Smooth muscle cell (in vitro differentiated cells): ENCODE data around the gene SEMA7A. TPM values are rescaled to one million over a fixed set of nuclear protein-coding genes. Genes with fewer than 3 reads are reported as not detected.

Experiments
- DNase-seq: peaks from one replicate; lab custom pipeline; 2025; ENCODE audit not compliant: unreplicated experiment; lab: John Stamatoyannopoulos, UW
- H2AFZ ChIP-seq: fragments of 200-600 bp; sonication (generic); 2 replicates; pipeline ENCODE4 v1.6.0; 2016; ENCODE audit warnings: antibody characterized with exemption, low read depth, mild to moderate bottlenecking
- H3F3A ChIP-seq: fragments of 200-600 bp; sonication (generic); 2 replicates; pipeline ENCODE4 v1.6.0; 2017; ENCODE audit warnings: antibody characterized with exemption, low read depth
- H3K27ac ChIP-seq: fragments of 200-600 bp; sonication (generic); 2 replicates; pipeline ENCODE4 v1.5.1; 2016; ENCODE audit warnings: low read depth, mild to moderate bottlenecking
- H3K27me3 ChIP-seq: fragments of 200-600 bp; sonication (generic); 2 replicates; pipeline ENCODE4 v1.6.1; 2016; ENCODE audit warnings: low read depth, mild to moderate bottlenecking
- H3K36me3 ChIP-seq: fragments of 200-600 bp; sonication (generic); 2 replicates; pipeline ENCODE4 v1.5.1; 2016; ENCODE audit warnings: low read depth
- H3K4me1 ChIP-seq: fragments of 200-600 bp; sonication (generic); 2 replicates; pipeline ENCODE4 v1.5.1; 2016; ENCODE audit warnings: low read depth
- H3K4me2 ChIP-seq: fragments of 200-600 bp; sonication (generic); 2 replicates; pipeline ENCODE4 v1.6.0; 2016; ENCODE audit warnings: mild to moderate bottlenecking
- H3K4me3 ChIP-seq: fragments of 200-600 bp; sonication (generic); 2 replicates; pipeline ENCODE4 v1.5.1; 2016; ENCODE audit warnings: mild to moderate bottlenecking
- H3K79me2 ChIP-seq: fragments of 200-600 bp; sonication (generic); 2 replicates; pipeline ENCODE4 v1.6.0; 2016; ENCODE audit warnings: low read depth, mild to moderate bottlenecking
- H3K9ac ChIP-seq: fragments of 200-600 bp; sonication (generic); 2 replicates; pipeline ENCODE4 v1.6.0; 2016; ENCODE audit warnings: low read depth
- H3K9me3 ChIP-seq: fragments of 200-600 bp; sonication (generic); replicated peaks from 2 replicates; pipeline ENCODE4 v1.5.1; 2016; ENCODE audit warnings: low read depth
- H4K20me1 ChIP-seq: fragments of 200-600 bp; sonication (generic); 2 replicates; pipeline ENCODE4 v1.6.0; 2016; ENCODE audit warnings: low read depth
- CTCF ChIP-seq: fragments of 200-600 bp; sonication (generic); IDR thresholded peaks from 2 replicates; pipeline ENCODE4 v1.5.1; 2017; ENCODE audit warnings: borderline replicate concordance, mild to moderate bottlenecking, antibody characterized with exemption; ENCODE audit not compliant: insufficient read depth, poor library complexity, severe bottlenecking
- WGBS: methylation state at CpG from one replicate; pipeline ENCODE4 v1.1.7; 2016; ENCODE audit warnings: low lambda C conversion rate; 5-methylcytosine and 5-hydroxymethylcytosine counted together
- polyA plus RNA-seq: library from polyadenylated mRNA; unstranded; fragments of >200 nt; fragmentation: Nextera tagmentation; extraction: Ambion mirVana; gene quantifications from 2 replicates; pipeline ENCODE4 v1.2.1, GENCODE V29; 2016
- total RNA-seq: library from RNA; depleted of rRNA; stranded (reverse); fragments of >200 nt; gene quantifications from 2 replicates; pipeline ENCODE4 v1.2.3, GENCODE V29; 2014

SEMA7A gene
- total and polyA plus RNA-seq, 2 experiments from 2014 or later: 9.3 to 44.5 TPM

- TF ChIP-seq CTCF: no peak
- Histone ChIP-seq H4K20me1 (no peaks in the 10 kb centered on the region), H3F3A (no peaks in the 10 kb centered on the region), H3K9me3 (no peaks in the 10 kb centered on the region), H3K4me2 (no peak overlapping the region), H3K36me3 (no peaks in the 10 kb centered on the region), H3K27me3 (no peaks in the 10 kb centered on the region), H3K27ac (no peak overlapping the region), H3K4me1 (peaks cover under 1% of the 10 kb centered on the region), H3K4me3 (no peak overlapping the region), H2AFZ (no peak overlapping the region), H3K9ac (no peak overlapping the region), H3K79me2 (no peaks in the 10 kb centered on the region)
- WGBS: 92% methylated on average over 5 of the region's 5 CpGs
- no peak for DNase-seq
These were observed 63.3 kb downstream of the SEMA7A start for GRCh38 chr15:74370471-74370870.

- Histone ChIP-seq H2AFZ (no peak overlapping the region), H3K4me2 (no peak overlapping the region), H3K27me3 (no peaks in the 10 kb centered on the region), H3K4me1 (peaks cover 7% of the 10 kb centered on the region), H3K4me3 (no peak overlapping the region), H3K79me2 (no peaks in the 10 kb centered on the region), H3K36me3 (no peaks in the 10 kb centered on the region), H3K9me3 (no peaks in the 10 kb centered on the region), H3K27ac (no peak overlapping the region), H3K9ac (no peak overlapping the region), H3F3A (no peaks in the 10 kb centered on the region), H4K20me1 (no peaks in the 10 kb centered on the region)
- no peak for DNase-seq
- TF ChIP-seq CTCF: no peak
- WGBS: 91% methylated on average over 2 of the region's 2 CpGs
These were observed 64.0 kb downstream of the SEMA7A start for GRCh38 chr15:74369756-74370155.

- WGBS: 74% methylated on average over 10 of the region's 10 CpGs
- peaks cover 7% of the 10 kb centered on the region for H3K4me1 ChIP-seq
- no peak overlapping the region for H3K4me3 ChIP-seq
- H4K20me1 ChIP-seq: no peaks in the 10 kb centered on the region
- no peaks in the 10 kb centered on the region for H3K36me3 ChIP-seq
- H3K27me3 ChIP-seq: no peaks in the 10 kb centered on the region
- no peaks in the 10 kb centered on the region for H3F3A ChIP-seq
- H2AFZ ChIP-seq: no peak overlapping the region
- H3K4me2 ChIP-seq: no peak overlapping the region
- DNase-seq: no peak
- H3K27ac ChIP-seq: no peak overlapping the region
- no peaks in the 10 kb centered on the region for H3K79me2 ChIP-seq
- TF ChIP-seq CTCF: no peak
- H3K9me3 ChIP-seq: no peaks in the 10 kb centered on the region
- H3K9ac ChIP-seq: no peak overlapping the region
These were observed 64.5 kb downstream of the SEMA7A start for GRCh38 chr15:74369084-74369745.

- DNase-seq: no peak
- H3K36me3 ChIP-seq: no peaks in the 10 kb centered on the region
- H3K9ac ChIP-seq: no peak overlapping the region
- H3F3A ChIP-seq: no peaks in the 10 kb centered on the region
- no peaks in the 10 kb centered on the region for H3K27me3 ChIP-seq
- H3K27ac ChIP-seq: no peak overlapping the region
- H4K20me1 ChIP-seq: no peaks in the 10 kb centered on the region
- no peak overlapping the region for H3K4me3 ChIP-seq
- H3K4me2 ChIP-seq: no peak overlapping the region
- peaks cover 7% of the 10 kb centered on the region for H3K4me1 ChIP-seq
- 91% methylated on average over 3 of the region's 3 CpGs for WGBS
- no peaks in the 10 kb centered on the region for H3K79me2 ChIP-seq
- no peaks in the 10 kb centered on the region for H3K9me3 ChIP-seq
- no peak overlapping the region for H2AFZ ChIP-seq
- no peak for TF ChIP-seq CTCF
These were observed 65.6 kb downstream of the SEMA7A start for GRCh38 chr15:74368121-74368520.
